Measurements from ENCODE around the gene LAMC3.
"Not testable (repeated sequence)": the region's sequence is repeated elsewhere in the genome, so short reads cannot be mapped to it uniquely, and the experiment has no call there.

The LAMC3 gene

GRCh38 chr9:130993303-130994030, 15.5 kb upstream of the LAMC3 start:
- DNase-seq: no peak

GRCh38 chr9:130994135-130995085, 14.6 kb upstream of the LAMC3 start:
- no peak for DNase-seq

DNA sequence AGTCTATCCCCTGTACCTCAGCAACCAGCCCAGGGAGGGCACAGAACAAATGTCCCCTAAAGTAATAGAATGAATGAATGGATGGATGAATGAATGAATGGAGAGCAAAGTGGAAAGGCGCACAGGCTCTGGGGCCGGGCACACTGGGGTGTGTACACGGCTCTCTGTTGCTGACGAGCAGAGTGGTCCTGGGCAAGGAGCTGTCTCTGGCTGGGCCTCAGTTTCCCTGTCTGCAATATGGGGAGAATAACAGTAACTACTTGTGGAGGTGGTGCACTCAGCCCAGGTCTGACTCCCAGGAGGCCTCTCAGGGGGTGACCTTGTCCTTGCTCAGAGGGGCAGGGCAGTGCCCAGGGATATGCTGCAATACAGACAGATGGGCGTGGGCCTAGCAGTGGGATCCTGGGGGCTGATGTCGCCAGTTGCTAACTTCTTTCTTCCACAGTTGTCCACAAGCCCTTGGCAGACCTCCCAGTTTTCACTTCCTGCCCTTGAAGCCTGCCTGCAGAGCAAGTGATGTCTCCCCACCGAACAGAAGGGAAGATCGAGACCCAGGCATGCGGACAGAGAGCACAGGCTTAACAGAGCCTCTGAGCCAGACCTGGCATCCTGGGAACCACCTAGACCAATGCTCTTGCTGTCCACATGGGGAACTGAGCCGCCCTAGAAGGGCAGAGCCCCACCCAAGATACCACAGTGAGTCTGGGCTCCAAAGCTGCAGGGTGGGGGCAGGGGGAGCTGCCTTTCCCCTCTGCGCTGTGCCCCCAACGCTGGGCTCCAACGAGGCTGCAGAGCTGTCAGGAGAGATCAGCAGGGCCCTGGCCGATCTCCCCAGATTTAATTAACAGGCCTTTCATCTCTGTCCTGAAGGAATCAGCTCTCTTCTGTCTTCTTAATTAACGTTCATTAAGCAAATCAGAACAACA, 13.6 kb upstream of the LAMC3 start:
- DNase-seq: no peak

DNA sequence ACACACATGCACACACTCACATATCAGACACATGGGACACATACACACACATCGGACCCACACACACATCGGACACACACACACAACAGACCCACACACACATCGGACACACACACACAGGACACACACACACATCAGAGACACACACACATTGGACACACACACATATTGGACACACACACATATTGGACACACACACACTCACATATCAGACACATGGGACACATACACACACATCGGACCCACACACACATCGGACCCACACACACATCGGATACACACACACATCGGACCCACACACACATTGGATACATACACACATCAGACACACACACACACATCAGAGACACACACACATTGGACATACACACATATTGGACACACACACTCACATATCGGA, 12.8 kb upstream of the LAMC3 start:
- no peak for DNase-seq

- DNase-seq: no peak
Measured at GRCh38 chr9:130996676-130997394, 12.1 kb upstream of the LAMC3 start.

GRCh38 chr9:130997395-130997684, 11.6 kb upstream of the LAMC3 start:
- DNase-seq: no peak

GRCh38 chr9:130997925-130998596, 10.9 kb upstream of the LAMC3 start:
- no peak for DNase-seq

GRCh38 chr9:130998597-130999244, 10.3 kb upstream of the LAMC3 start:
- DNase-seq: no peak

DNA sequence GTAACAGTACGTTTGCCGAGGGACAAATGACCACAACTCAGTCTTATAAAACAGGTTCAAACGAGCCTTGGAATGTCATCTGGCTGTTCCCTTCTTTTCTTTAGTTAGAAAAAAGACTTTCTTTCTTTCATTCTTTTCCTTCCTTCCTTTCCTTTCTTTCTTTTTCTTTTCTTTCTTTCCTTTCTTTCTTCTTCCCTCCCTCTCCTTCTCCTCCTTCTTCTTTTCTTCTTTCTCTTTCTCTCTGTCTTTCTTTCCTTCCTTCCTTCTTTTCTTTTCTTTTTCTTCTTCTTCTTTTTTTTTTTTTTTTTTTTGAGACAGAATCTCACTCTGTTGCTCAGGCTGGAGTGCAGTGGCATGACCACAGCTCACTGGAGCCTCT, 9.7 kb upstream of the LAMC3 start:
- no peak for DNase-seq

GRCh38 chr9:131000526-131000925, 8.4 kb upstream of the LAMC3 start:
- not testable (repeated sequence) for DNase-seq

DNA sequence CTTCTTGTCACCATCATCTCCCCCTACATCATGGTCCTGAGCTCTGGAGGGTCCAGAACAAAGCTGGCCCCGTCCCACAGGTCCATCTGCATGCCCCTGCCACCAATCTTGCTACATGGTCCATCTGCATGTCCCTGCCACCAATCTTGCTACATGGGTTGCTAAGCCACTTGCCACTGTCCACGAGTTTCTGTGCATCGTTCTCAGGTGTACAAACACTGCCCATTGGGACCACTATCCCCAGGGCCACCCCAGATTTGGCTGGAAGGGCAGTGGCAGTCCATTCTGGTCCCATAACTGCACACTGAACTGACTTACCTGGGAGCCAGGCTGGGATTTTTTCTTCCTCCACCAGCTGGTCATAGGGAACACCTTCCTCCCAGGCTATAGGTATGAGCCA, 8.0 kb upstream of the LAMC3 start:
- DNase-seq: no peak

DNA sequence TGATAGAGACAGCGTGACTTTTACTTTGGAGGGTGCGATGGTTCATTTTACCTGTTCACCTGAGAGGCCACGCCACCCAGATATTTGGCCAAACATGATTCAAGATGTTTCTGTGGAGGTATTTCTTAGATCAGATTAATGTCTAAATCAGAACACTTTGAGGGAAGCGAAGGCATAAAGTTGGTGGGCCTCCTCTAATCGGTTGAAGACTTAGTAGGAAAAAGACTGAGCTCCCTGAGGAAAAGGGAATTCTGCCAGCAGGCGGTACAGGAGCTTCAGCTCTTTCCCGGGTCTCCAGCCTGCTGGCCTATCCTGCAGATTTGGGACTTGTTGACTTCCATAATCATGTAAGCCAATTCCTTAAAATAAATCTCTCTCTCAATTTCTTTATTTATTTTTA, 7.0 kb upstream of the LAMC3 start:
- DNase-seq: no peak

- no peak for DNase-seq
Measured at GRCh38 chr9:131006601-131007000, 2.4 kb upstream of the LAMC3 start.

DNA sequence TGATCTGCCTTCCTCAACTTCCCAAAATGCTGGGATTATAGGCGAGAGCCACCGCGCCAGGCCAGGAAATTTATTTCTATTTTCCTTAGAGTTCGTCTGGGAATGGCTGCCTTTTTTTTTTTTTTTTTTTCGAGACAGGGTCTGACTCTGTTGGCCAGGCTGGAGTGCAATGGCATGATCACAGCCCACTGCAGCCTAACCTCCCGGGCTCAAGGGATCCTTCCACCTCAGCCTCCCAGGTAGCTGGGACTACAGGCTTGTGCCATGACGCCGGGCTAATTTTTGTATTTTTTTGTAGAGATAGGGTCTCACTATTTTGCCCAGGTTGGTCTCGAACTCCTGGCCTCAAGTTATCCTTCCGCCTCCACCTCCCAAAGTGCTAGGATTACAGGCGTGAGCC, 888 bp upstream of the LAMC3 start:
- no peak for DNase-seq

DNA sequence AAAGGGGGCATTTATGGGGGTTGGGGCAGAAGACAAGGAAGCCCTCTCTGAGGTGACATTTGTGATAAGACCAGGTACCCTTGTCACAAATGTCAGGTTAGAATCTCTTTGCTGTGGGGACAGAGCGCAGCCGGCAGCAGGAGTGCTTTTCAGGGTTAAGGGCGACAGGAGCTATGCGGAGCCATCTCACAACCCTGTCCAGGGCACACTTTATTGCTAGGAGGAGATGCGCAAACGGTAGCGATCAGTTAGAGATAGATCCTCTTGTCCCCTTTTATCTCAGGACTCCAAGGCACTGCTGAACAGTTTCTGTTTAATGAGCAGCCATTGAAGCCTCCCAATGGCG, 438 bp upstream of the LAMC3 start:
- no peak for DNase-seq

- DNase-seq: no peak
Measured at GRCh38 chr9:131010482-131011273, 1.7 kb downstream of the LAMC3 start.

GRCh38 chr9:131011274-131012022, 2.5 kb downstream of the LAMC3 start:
- DNase-seq: no peak

DNA sequence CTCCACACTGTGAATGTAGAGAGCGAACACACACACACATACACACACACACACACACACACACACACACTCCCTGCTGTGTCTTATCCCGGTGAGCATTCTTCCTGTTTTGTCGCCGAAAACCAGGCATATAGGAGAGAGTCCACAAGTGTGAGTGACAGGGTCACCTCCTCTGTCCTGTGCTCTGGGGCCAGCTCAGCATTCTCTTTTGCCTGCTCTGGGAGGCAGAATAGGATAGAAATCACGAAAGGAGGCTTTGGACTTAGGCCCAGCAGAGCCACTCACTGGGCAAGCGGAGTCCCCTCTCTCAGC, 3.0 kb downstream of the LAMC3 start:
- no peak for DNase-seq

- no peak for DNase-seq
Measured at GRCh38 chr9:131012396-131012917, 3.5 kb downstream of the LAMC3 start.
